Lower leg skin (tissue), 3 donors: Measurements from ENCODE around the gene B4GALT3.

Experiments
- CTCF ChIP-seq, 3 donors: fragments of 450-650 bp; IDR thresholded peaks; one replicate each; pipeline ENCODE4 v1.5.1; 2016; ENCODE audit warnings: antibody characterized with exemption in 3 of 3, mild to moderate bottlenecking in 3 of 3, moderate library complexity in 2 of 3
- POLR2A ChIP-seq, 2 donors: fragments of 450-650 bp; IDR thresholded peaks; one replicate each; pipeline ENCODE4 v1.6.1; 2016 to 2017; ENCODE audit warnings: antibody characterized with exemption in 2 of 2, mild to moderate bottlenecking in 1 of 2, moderate library complexity in 1 of 2

DNA sequence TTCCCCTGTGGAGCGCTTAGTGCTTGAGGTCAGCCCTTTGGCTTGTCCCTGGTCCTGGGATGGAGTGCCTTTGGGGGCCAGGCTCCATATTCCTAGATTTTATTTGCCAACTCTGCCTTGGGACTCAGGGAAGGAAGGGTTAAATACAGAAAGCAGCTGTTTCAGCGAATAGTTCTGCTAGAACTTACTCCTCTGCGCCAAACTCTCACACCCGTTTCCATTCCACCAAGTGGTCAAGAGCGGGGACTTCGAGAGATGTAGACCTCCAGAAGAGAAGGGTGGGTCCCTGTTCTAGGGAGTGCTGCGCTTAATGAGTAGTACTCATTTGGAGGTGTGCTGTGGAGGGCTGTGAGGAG lies 47.8 kb upstream of the B4GALT3 start:
- TF ChIP-seq CTCF (IDR thresholded peaks at IDR 0.05) (no peak), POLR2A (IDR thresholded peaks at IDR 0.05) (no peak)
